Measurements from ENCODE around the gene GAN.

- TF ChIP-seq CTCF (tag by site-specific recombination; IDR thresholded peaks at IDR 0.05) = no peak
- TF ChIP-seq GLI4 (tag by site-specific recombination; IDR thresholded peaks at IDR 0.05) = no peak
- TF ChIP-seq PATZ1 (tag by site-specific recombination; IDR thresholded peaks at IDR 0.05) = no peak
- no peak for TF ChIP-seq ZNF24 (tag by site-specific recombination; IDR thresholded peaks at IDR 0.05)
- no peak for TF ChIP-seq HOXC10 (CRISPR knock-in tag; IDR thresholded peaks at IDR 0.05)
- no peak for TF ChIP-seq ZBTB8A (tag by site-specific recombination; IDR thresholded peaks at IDR 0.05)
- TF ChIP-seq ZNF707 (tag by site-specific recombination; IDR thresholded peaks at IDR 0.05) = no peak
- TF ChIP-seq ZNF354C (tag by site-specific recombination; IDR thresholded peaks at IDR 0.05; ENCODE audit: borderline replicate concordance, low read depth) = no peak
- TF ChIP-seq YY1 (tag by site-specific recombination; IDR thresholded peaks at IDR 0.05) = no peak
- no peak for TF ChIP-seq ZBTB48 (tag by site-specific recombination; IDR thresholded peaks at IDR 0.05)
- no peak for TF ChIP-seq ZNF398 (tag by site-specific recombination; IDR thresholded peaks at IDR 0.05)
- no peak for TF ChIP-seq EGR2 (tag by site-specific recombination; IDR thresholded peaks at IDR 0.05; ENCODE audit: low read depth)
- TF ChIP-seq ZNF311 (tag by site-specific recombination; IDR thresholded peaks at IDR 0.05; ENCODE audit: borderline replicate concordance) = no peak
- no peak for TF ChIP-seq ZNF501 (tag by site-specific recombination; IDR thresholded peaks at IDR 0.05)
Measured at GRCh38 chr16:81437865-81438264, 123.1 kb downstream of the GAN start.
